Immature natural killer cell (primary cell): ENCODE measurements around the gene FOXP1. TPM values are rescaled to one million over a fixed set of nuclear protein-coding genes. Genes with fewer than 3 reads are reported as not detected.

Experiments used
- DNase-seq, 3 donors: peaks; one replicate each; pipeline ENCODE4 v3.0.0; 2022; ENCODE audit warnings: mixed read lengths in 1 of 3
- H3K27ac Mint-ChIP-seq, 6 donors: one replicate each; pipeline ENCODE4 v1.8.0; 2020; ENCODE audit warnings: mixed read lengths in 6 of 6, mild to moderate bottlenecking in 5 of 6, inconsistent platforms in 4 of 6, moderate library complexity in 3 of 6
- H3K27me3 Mint-ChIP-seq, 3 donors: one replicate each; pipeline ENCODE4 v1.8.0; 2020 to 2021; ENCODE audit warnings: low read depth in 3 of 3, mild to moderate bottlenecking in 3 of 3, mixed read lengths in 3 of 3, moderate library complexity in 3 of 3, inconsistent platforms in 1 of 3
- H3K36me3 Mint-ChIP-seq, 3 donors: one replicate each; pipeline ENCODE4 v1.8.0; 2020; ENCODE audit warnings: mixed read lengths in 3 of 3, inconsistent platforms in 2 of 3, mild to moderate bottlenecking in 2 of 3
- H3K4me1 Mint-ChIP-seq, 2 donors: one replicate each; pipeline ENCODE4 v1.8.0; 2020; ENCODE audit warnings: inconsistent platforms in 2 of 2, mild to moderate bottlenecking in 2 of 2, mixed read lengths in 2 of 2, moderate library complexity in 1 of 2
- H3K4me3 Mint-ChIP-seq, 5 donors: one replicate each; pipeline ENCODE4 v1.8.0; 2020; ENCODE audit warnings: mild to moderate bottlenecking in 5 of 5, mixed read lengths in 5 of 5, inconsistent platforms in 3 of 5, moderate library complexity in 3 of 5
- H3K9me3 Mint-ChIP-seq, 6 donors: one replicate each; pipeline ENCODE4 v1.8.0; 2020; ENCODE audit warnings: mild to moderate bottlenecking in 6 of 6, mixed read lengths in 6 of 6, inconsistent platforms in 4 of 6, moderate library complexity in 3 of 6
- polyA plus RNA-seq, 3 donors: library from polyadenylated mRNA; unstranded; fragments of 300-500 nt; fragmentation: Illumina TruSeq; gene quantifications; one replicate each; pipeline ENCODE4 v1.2.3, GENCODE V29; 2021

The FOXP1 gene
- polyA plus RNA-seq, 3 donors from 2014 or later, result 68.2 to 133 (median 84.0) TPM

DNA sequence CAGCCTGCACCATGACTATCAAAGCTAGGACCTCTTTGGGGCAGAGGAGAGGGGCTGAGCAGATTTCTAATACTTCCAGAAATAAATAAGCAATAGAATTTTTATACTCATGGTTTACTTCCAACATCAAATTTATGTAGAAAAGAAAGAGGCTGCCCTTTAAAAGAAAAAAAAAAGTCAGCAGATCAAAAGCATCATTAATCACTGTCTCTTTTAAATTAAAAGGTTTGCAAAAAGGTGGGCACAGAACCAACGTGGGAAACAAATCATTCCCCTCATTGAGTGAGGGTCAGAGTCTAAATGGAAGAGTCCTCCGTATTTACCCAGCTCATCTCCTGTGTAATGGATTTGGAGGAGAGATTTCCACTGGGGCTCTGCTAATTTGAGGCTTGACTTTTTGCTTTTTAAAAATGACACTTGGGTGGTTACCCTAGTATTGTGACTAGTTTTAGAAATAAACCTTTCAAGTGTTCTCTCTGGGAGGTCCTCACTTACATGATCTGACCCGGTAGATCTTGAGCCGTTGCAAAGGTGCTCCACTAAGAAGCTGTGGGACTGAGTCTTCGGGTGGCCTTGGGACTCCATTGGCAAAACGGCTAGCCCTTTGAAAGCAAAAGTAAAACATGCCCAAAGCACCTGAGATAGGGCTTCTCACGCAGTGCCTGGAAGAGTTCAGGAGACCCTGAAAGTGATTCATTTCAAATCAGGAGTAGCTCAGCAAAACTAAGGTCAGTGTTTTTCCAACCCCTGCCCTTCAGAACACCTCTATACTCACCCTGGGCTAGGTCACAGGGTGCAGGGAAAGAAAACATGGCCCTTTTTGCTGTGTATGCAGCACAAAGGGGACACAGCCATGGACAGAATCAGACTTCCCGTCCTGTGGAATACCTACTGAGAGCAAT is 320.9 kb downstream of the FOXP1 start:
- Mint-ChIP-seq H3K27me3 (no peaks in the 10 kb centered on the region), H3K27ac (no peak overlapping the region), H3K36me3 (peaks cover 0 to 9% (median 9%) of the 10 kb centered on the region in 3 donors), H3K9me3 (no peaks in the 10 kb centered on the region), H3K4me3 (no peak overlapping the region), H3K4me1 (peaks cover 0 to 7% of the 10 kb centered on the region in 2 donors)
- DNase-seq, result no peak

DNA sequence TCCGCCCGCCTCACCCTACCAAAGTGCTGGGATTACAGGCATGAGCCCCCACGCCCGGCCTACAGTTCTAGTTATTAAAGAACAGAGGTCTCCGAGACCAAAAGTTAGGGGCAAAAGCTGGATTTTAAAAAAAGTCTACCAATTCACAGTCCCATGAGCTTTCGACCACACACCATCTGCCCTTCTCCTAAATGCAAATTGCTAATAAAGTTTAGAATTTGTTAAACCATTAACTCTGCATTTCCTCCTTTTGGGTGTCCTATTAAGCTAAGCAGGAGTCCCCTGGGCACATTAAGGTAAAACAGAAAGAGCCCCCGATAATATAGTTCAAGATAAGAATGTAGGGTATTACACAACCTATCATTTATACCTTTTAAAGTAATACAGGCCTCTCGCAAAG is 322.7 kb downstream of the FOXP1 start:
- DNase-seq, result no peak
- H3K27ac Mint-ChIP-seq, result no peak overlapping the region
- no peaks in the 10 kb centered on the region for H3K27me3 Mint-ChIP-seq
- peaks cover 0 to 5% (median 4%) of the 10 kb centered on the region in 3 donors for H3K36me3 Mint-ChIP-seq
- H3K4me3 Mint-ChIP-seq, result no peak overlapping the region
- H3K4me1 Mint-ChIP-seq, result peaks cover 0 to 6% of the 10 kb centered on the region in 2 donors
- H3K9me3 Mint-ChIP-seq, result no peaks in the 10 kb centered on the region

DNA sequence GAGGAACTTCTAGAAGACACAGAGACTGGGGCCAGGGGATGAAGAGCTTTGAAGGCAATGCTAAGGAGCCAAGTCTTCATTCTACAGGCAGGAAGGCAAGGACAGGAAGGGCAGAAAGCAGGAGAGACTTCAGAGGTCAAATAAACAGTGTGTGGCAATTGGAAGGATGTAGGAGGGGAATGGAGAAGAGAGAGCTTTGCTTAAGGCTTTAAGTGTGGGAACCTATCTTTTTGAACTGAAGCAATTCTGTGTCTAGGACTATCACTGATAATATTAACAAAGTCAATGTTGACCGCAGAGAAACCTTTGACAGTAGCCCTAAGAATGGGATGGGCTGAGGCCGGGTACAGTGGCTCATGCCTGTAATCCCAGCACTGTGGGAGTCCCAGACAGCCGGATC is 325.0 kb downstream of the FOXP1 start:
- no peaks in the 10 kb centered on the region for H3K9me3 Mint-ChIP-seq
- no peak overlapping the region for H3K4me3 Mint-ChIP-seq
- peak overlapping the region in 1 of 6 donors; percentile 5 for H3K27ac Mint-ChIP-seq
- H3K27me3 Mint-ChIP-seq, result peaks cover 0 to 2% (median 0%) of the 10 kb centered on the region in 3 donors
- peaks cover 0 to 2% of the 10 kb centered on the region in 2 donors for H3K4me1 Mint-ChIP-seq
- H3K36me3 Mint-ChIP-seq, result no peaks in the 10 kb centered on the region
- no peak for DNase-seq

DNA sequence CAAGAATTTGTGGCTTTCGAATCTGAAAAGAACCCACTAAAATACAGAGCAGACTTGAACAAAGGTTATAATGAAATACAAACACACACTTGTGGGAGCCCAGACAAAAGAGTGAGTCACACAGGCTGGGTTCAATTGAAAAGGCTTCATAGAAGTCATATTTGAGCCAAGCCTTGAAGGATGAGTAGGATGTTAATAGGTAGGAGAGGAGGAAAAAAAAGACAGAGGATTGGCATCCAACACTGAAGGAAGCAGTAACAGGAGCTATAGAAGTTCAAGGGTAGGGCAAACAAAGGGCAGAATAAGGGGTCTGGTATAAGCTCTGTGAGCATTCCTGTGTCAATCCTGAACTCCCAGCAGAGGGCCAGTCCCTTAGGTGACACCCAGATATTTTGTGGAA is 325.4 kb downstream of the FOXP1 start:
- Mint-ChIP-seq H3K9me3 (no peaks in the 10 kb centered on the region), H3K36me3 (no peaks in the 10 kb centered on the region), H3K27me3 (peaks cover 0 to 2% (median 0%) of the 10 kb centered on the region in 3 donors), H3K27ac (peak overlapping the region in 1 of 6 donors; percentile 65), H3K4me1 (peaks cover 0 to under 1% of the 10 kb centered on the region in 2 donors), H3K4me3 (no peak overlapping the region)
- DNase-seq, result no peak

DNA sequence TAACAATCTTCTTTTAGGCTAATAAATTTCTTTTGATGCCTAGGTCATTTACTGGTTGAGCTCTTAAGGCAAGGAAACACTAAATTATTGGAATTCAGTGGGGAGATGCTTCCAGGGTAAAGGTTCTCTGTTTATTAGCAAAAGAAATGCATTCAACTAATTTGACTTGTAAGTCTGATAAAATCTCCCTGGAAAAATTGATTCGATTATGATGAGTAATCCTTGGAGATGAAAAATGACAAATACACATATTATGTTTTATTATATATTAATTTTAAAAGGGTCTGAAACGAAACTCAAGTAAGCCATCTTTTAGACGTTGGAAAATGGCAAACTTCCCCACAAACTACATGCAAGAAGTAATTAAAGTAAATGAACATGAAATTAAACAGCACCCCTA is 328.0 kb downstream of the FOXP1 start:
- no peaks in the 10 kb centered on the region for H3K9me3 Mint-ChIP-seq
- DNase-seq, result no peak
- H3K27me3 Mint-ChIP-seq, result peaks cover 0 to 2% (median 0%) of the 10 kb centered on the region in 3 donors
- H3K4me3 Mint-ChIP-seq, result no peak overlapping the region
- H3K36me3 Mint-ChIP-seq, result no peaks in the 10 kb centered on the region
- H3K27ac Mint-ChIP-seq, result no peak overlapping the region
- H3K4me1 Mint-ChIP-seq, result no peaks in the 10 kb centered on the region

DNA sequence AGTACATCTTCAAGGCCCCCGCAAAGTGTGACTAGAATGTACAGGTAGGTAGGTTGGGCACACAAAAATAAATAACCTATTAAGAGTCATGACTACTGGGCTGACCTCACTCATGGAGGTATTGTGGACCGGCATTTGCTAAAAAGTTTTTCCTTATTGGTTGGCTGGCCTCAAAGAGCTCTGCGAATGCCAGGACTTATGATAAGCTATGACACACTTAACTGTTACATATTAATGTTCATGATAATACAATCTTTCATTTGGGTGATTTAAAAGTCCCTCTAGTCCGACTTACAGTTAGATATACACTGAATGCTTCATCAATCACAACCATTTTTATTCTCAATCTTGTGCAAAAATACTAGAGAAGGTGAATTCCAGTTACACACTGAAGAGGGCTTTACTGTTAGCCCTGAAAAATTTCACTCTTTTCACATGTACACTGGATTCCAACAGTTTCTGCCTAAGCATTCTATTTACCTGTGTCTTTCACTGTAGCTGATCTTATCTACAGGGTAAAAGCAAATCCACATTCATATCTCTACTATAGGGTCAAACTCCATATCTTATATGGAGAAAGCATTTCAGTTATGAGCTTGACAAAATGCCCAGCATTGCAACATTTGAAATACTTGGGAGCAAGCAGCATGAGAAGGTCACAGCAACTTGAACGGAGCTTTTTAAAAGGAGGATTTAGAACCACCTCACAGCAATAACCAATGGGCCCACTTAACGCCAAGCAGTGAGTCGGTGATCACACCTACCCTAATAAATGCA is 329.1 kb downstream of the FOXP1 start:
- H3K4me1 Mint-ChIP-seq, result peaks cover under 1 to 1% of the 10 kb centered on the region in 2 donors
- H3K4me3 Mint-ChIP-seq, result no peak overlapping the region
- H3K36me3 Mint-ChIP-seq, result no peaks in the 10 kb centered on the region
- no peaks in the 10 kb centered on the region for H3K9me3 Mint-ChIP-seq
- DNase-seq, result no peak
- H3K27ac Mint-ChIP-seq, result no peak overlapping the region
- H3K27me3 Mint-ChIP-seq, result peaks cover 0 to 2% (median 0%) of the 10 kb centered on the region in 3 donors

DNA sequence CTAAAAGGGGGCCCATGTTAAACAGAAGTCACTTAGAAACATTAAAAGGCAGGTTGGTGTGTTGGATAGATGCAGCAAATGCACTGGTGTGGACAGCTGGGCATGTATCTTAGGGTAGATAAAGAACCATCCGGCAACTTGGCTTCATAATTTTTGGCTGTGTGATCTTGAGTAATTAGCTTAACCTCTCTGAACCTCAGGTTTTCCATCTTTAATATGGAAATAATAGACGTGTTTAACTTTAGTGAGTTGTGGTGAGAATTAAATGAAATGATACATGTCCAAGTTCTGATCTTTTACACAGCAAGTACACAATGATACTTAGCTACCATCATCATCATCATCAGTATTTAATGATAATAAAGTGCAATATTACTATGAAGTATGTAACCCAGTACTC is 330.4 kb downstream of the FOXP1 start:
- peaks cover 4 to 9% of the 10 kb centered on the region in 2 donors for H3K4me1 Mint-ChIP-seq
- no peak overlapping the region for H3K4me3 Mint-ChIP-seq
- H3K36me3 Mint-ChIP-seq, result no peaks in the 10 kb centered on the region

DNA sequence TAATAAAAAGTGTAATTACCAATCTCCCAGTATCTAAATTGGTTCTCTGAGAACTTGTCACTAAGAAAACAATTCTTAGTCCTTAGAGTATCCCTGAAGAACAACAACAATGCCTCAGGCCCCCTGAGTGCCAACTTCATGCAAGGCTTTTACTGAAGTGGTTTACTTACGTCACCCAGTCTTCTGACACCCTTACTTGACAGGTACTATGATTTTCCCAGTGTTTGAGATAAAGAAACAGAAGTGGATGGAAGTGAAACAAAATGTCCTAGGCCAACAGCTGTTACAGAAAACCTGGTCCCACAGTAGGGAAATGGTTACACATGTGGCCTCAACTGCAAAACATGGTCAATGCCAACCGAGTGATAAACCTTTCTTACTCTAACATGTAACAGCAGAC is 331.1 kb downstream of the FOXP1 start:
- no peak overlapping the region for H3K4me3 Mint-ChIP-seq
- H3K4me1 Mint-ChIP-seq, result peaks cover 4 to 9% of the 10 kb centered on the region in 2 donors
- H3K27me3 Mint-ChIP-seq, result peaks cover 0 to 2% (median 0%) of the 10 kb centered on the region in 3 donors
- H3K36me3 Mint-ChIP-seq, result no peaks in the 10 kb centered on the region
- DNase-seq, result no peak
- no peaks in the 10 kb centered on the region for H3K9me3 Mint-ChIP-seq
- H3K27ac Mint-ChIP-seq, result no peak overlapping the region

More for the DNA sequence above, 330.4 kb downstream of the FOXP1 start:
- H3K27ac Mint-ChIP-seq, result no peak overlapping the region
- peaks cover 0 to 2% (median 0%) of the 10 kb centered on the region in 3 donors for H3K27me3 Mint-ChIP-seq
- H3K9me3 Mint-ChIP-seq, result no peaks in the 10 kb centered on the region
- DNase-seq, result no peak

DNA sequence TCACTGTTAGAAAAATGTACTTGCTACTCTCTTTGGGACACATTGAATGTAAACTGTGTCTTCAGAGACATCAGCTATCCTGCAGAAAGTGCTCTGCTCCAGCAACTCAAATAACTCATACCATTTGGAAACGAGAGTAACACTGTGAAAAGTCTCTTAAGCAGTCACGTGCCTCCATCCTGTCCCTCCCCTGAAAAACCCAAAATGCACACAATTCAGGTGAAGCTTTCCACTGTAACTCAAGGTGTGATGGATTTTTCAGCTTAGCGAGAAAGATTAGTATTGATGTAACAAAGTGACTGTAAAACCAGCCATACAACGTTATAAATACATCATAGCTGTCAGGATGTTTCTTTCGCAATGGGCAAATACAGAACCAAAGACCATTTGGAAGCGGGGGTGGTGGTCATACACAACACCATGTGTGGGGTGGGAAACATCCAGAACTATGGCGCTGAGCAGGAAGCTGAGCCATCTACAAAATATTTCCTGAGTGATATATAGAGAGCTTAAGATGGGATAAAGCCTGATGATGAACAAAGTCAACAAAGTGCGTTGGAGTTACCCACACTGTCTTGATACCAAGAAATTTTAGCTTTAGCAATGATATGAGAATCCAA is 332.3 kb downstream of the FOXP1 start:
- Mint-ChIP-seq H3K27me3 (peaks cover 0 to 2% (median 0%) of the 10 kb centered on the region in 3 donors), H3K4me1 (peaks cover 4 to 9% of the 10 kb centered on the region in 2 donors), H3K27ac (no peak overlapping the region), H3K36me3 (no peaks in the 10 kb centered on the region), H3K4me3 (no peak overlapping the region), H3K9me3 (no peaks in the 10 kb centered on the region)
- no peak for DNase-seq

DNA sequence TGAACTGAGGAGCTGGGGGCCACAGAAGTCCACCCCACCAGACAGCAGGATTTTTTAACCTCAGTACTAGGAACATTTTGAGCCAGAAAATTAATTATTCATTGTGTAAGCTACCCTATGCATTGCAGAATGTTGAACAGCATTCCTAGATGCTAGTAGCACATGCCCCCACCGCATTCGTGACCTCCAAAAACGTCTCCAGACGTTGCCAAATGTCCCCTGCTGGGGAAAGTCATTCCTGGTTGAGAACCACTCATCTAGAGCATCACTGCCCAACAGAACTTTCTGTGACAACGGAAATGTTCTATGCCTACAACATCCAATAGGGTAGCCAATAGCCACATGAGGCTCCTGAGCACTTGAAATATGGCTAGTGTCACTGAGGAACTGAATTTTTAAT is 333.5 kb downstream of the FOXP1 start:
- no peak for DNase-seq
- Mint-ChIP-seq H3K4me1 (peaks cover 4 to 9% of the 10 kb centered on the region in 2 donors), H3K4me3 (no peak overlapping the region)

DNA sequence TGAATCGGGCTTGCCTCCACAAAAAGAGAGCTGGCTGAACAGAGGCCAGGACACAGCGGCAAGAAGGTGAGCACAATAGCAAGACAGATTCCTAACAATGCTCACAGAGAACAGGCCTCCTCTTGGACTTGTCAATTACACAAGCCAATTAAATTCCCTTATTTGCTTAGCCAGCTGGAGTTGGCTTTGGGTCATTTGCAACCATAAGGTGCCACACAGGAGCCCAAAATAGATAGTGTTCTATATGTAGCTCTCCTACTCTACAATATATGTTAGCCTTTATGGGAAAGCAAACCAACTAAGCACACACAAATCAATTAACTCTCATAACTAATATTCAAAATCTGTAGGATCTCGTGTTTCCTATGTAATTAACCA is 335.6 kb downstream of the FOXP1 start:
- Mint-ChIP-seq H3K27ac (no peak overlapping the region), H3K27me3 (no peaks in the 10 kb centered on the region), H3K36me3 (no peaks in the 10 kb centered on the region), H3K9me3 (no peaks in the 10 kb centered on the region), H3K4me1 (peaks cover 4 to 9% of the 10 kb centered on the region in 2 donors), H3K4me3 (no peak overlapping the region)
- DNase-seq, result no peak

More for the DNA sequence above, 333.5 kb downstream of the FOXP1 start:
- Mint-ChIP-seq H3K9me3 (no peaks in the 10 kb centered on the region), H3K27me3 (peaks cover 0 to 2% (median 0%) of the 10 kb centered on the region in 3 donors), H3K36me3 (no peaks in the 10 kb centered on the region), H3K27ac (no peak overlapping the region)

DNA sequence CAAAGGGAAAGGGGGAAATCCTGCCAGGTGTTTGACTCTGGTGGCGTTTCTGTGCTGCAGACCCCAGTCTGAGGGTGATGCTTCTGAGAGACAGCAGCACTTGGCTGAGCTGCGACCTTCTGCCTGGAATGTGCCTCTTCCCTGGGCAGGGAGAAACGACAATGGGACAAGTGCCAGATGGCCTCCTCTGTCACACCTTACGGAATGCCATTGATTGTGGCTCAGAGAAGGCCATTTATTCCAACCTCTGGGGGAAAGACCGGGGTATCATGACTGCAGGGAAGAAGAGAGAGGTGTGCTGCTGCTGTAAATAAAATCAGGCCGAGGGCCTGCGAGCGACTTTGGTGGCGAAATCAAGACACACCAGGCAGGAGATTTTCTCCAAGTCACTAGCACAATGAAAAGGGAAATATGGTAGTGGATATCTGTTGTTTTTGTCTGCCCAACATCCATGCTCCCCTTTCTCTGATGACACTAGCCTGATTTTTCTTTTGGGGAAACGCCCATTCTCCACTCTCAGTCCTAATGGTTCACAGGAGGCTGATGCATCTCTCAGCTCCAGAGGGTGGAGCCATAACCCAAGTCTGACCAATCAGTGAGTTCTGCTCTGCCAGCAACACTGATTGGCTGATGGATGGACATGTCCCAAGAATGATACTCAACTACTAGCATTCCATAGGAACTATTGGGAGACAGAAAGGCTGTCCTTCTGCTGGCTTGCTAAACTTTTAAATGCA is 336.1 kb downstream of the FOXP1 start:
- H3K9me3 Mint-ChIP-seq, result no peaks in the 10 kb centered on the region
- no peaks in the 10 kb centered on the region for H3K27me3 Mint-ChIP-seq
- H3K27ac Mint-ChIP-seq, result no peak overlapping the region
- no peaks in the 10 kb centered on the region for H3K36me3 Mint-ChIP-seq
- H3K4me1 Mint-ChIP-seq, result peaks cover 4 to 9% of the 10 kb centered on the region in 2 donors
- H3K4me3 Mint-ChIP-seq, result no peak overlapping the region
- DNase-seq, result no peak
